Uterus (tissue), 4 donors: ENCODE results near the gene FZD10. TPM values are rescaled to one million over a fixed set of nuclear protein-coding genes. Genes with fewer than 3 reads are reported as not detected.

Source experiments
- DNase-seq, 2 donors: peaks; one replicate each; pipeline ENCODE4 v3.0.0-alpha.2; 2019 to 2020
- H3K27ac ChIP-seq, 2 donors: fragments of 200-600 bp; sonication (generic); 1 replicate in 1 of 2; 2 replicates in 1 of 2; pipeline ENCODE4 v1.5.1; 2016 to 2018
- H3K27me3 ChIP-seq, 2 donors: fragments of 200-600 bp; sonication (generic); one replicate each; pipeline ENCODE4 v1.5.1; 2018 to 2019; ENCODE audit warnings: control low read depth in 1 of 2
- H3K36me3 ChIP-seq, 2 donors: fragments of 200-600 bp; sonication (generic); one replicate each; pipeline ENCODE4 v1.5.1; 2019; ENCODE audit warnings: control low read depth in 1 of 2
- H3K4me1 ChIP-seq, 2 donors: fragments of 200-600 bp; sonication (generic); one replicate each; pipeline ENCODE4 v1.5.1; 2018 to 2019; ENCODE audit warnings: control low read depth in 1 of 2
- H3K4me3 ChIP-seq, 2 donors: fragments of 200-600 bp; sonication (generic); 1 replicate in 1 of 2; 2 replicates in 1 of 2; pipeline ENCODE4 v1.5.1; 2018 to 2019; ENCODE audit warnings: mild to moderate bottlenecking in 1 of 2
- H3K9me3 ChIP-seq, 2 donors: fragments of 200-600 bp; sonication (generic); one replicate each; pipeline ENCODE4 v1.5.1; 2019; ENCODE audit warnings: control low read depth in 1 of 2
- CTCF ChIP-seq, 4 experiments: fragments of 200-600 bp in 2 of 4; fragments of 450-650 bp in 2 of 4; sonication (generic) in 2 of 4; IDR thresholded peaks; one replicate each; pipeline ENCODE4 v1.5.1; 2016 to 2019; ENCODE audit warnings: antibody characterized with exemption in 4 of 4, mild to moderate bottlenecking in 2 of 4, moderate library complexity in 1 of 4
- POLR2A ChIP-seq, 2 donors: fragments of 450-650 bp; IDR thresholded peaks; one replicate each; pipeline ENCODE4 v1.6.1; 2016; ENCODE audit warnings: antibody characterized with exemption in 2 of 2, mild to moderate bottlenecking in 1 of 2, moderate library complexity in 1 of 2
- intact Hi-C: fragments of 100-400 bp; cut with DNase I; formaldehyde crosslinking; loops from one replicate; pipeline ENCODE4 v1.15.1; 2023; ENCODE audit warnings: low total_unique reads
- total RNA-seq, 4 donors: library from RNA; depleted of rRNA in 3 of 4; stranded (reverse); fragments of >200 nt in 3 of 4; gene quantifications; one replicate each; pipeline versions ENCODE4 v1.1.0 to v1.2.4, GENCODE V29; 2014 to 2023
- donor health status: DM: yes; HTN: yes; CAD: no.

The FZD10 gene
- total RNA-seq, 4 donors from 2014 or later: 1.4 to 11.3 (median 1.9) TPM

GRCh38 chr12:130141901-130142683, 20.2 kb upstream of the FZD10 start:
- DNase-seq: no peak
- TF ChIP-seq CTCF (IDR thresholded peaks at IDR 0.05) (no peak), POLR2A (IDR thresholded peaks at IDR 0.05) (no peak)
- H3K4me3 ChIP-seq: no peak overlapping the region
- no peaks in the 10 kb centered on the region for H3K4me1 ChIP-seq
- H3K27ac ChIP-seq: no peak overlapping the region
- intact Hi-C loops: no loop called here
- H3K9me3 ChIP-seq: no peaks in the 10 kb centered on the region
- no peaks in the 10 kb centered on the region for H3K36me3 ChIP-seq
- no peaks in the 10 kb centered on the region for H3K27me3 ChIP-seq

GRCh38 chr12:130142736-130143135, 19.5 kb upstream of the FZD10 start:
- Histone ChIP-seq H3K9me3 (no peaks in the 10 kb centered on the region), H3K27ac (no peak overlapping the region), H3K4me3 (no peak overlapping the region), H3K27me3 (no peaks in the 10 kb centered on the region), H3K4me1 (no peaks in the 10 kb centered on the region), H3K36me3 (no peaks in the 10 kb centered on the region)
- intact Hi-C loops: no loop called here
- TF ChIP-seq CTCF (IDR thresholded peaks at IDR 0.05): no peak
- TF ChIP-seq POLR2A (IDR thresholded peaks at IDR 0.05): no peak
- no peak for DNase-seq

GRCh38 chr12:130143136-130143535, 19.1 kb upstream of the FZD10 start:
- no peaks in the 10 kb centered on the region for H3K36me3 ChIP-seq
- no peaks in the 10 kb centered on the region for H3K4me1 ChIP-seq
- no peaks in the 10 kb centered on the region for H3K27me3 ChIP-seq
- no peak overlapping the region for H3K4me3 ChIP-seq
- no peak overlapping the region for H3K27ac ChIP-seq
- no peak for TF ChIP-seq POLR2A (IDR thresholded peaks at IDR 0.05)
- TF ChIP-seq CTCF (IDR thresholded peaks at IDR 0.05): no peak
- DNase-seq: no peak
- H3K9me3 ChIP-seq: no peaks in the 10 kb centered on the region
- intact Hi-C loops: no loop called here

- no peak for DNase-seq
- H3K4me1 ChIP-seq: no peaks in the 10 kb centered on the region
- no peaks in the 10 kb centered on the region for H3K9me3 ChIP-seq
- TF ChIP-seq POLR2A (IDR thresholded peaks at IDR 0.05) (no peak), CTCF (IDR thresholded peaks at IDR 0.05) (no peak)
- no peak overlapping the region for H3K27ac ChIP-seq
- H3K27me3 ChIP-seq: no peaks in the 10 kb centered on the region
- intact Hi-C loops: no loop called here
- no peaks in the 10 kb centered on the region for H3K36me3 ChIP-seq
- no peak overlapping the region for H3K4me3 ChIP-seq
Observed at GRCh38 chr12:130144256-130144655, 18.0 kb upstream of the FZD10 start.

- intact Hi-C loops: no loop called here
- no peaks in the 10 kb centered on the region for H3K4me1 ChIP-seq
- TF ChIP-seq CTCF (IDR thresholded peaks at IDR 0.05): no peak
- TF ChIP-seq POLR2A (IDR thresholded peaks at IDR 0.05): no peak
- H3K36me3 ChIP-seq: no peaks in the 10 kb centered on the region
- H3K9me3 ChIP-seq: no peaks in the 10 kb centered on the region
- H3K27ac ChIP-seq: no peak overlapping the region
- no peaks in the 10 kb centered on the region for H3K27me3 ChIP-seq
- no peak for DNase-seq
- no peak overlapping the region for H3K4me3 ChIP-seq
Observed at GRCh38 chr12:130145731-130146130, 16.5 kb upstream of the FZD10 start.
